ENCODE data around the gene KCNJ2. TPM values are rescaled to one million over a fixed set of nuclear protein-coding genes. Genes with fewer than 3 reads are reported as not detected.
A peak's percentile ranks its signal among the peaks of the same experiment; 100 is the strongest.

The KCNJ2 gene
- not detected in 2 replicates for total RNA-seq
- long read RNA-seq: 0 reads

GRCh38 chr17:70168977-70169708 is at the start of gene KCNJ2:
Gene KCNJ2, plus strand, starts transcription at chr17:70169532. Its CDS starts 5,508 bp downstream, at chr17:70175040.
- Mint-ChIP-seq H3K27ac (ENCODE audit: unreplicated experiment) (peak within 1 kb of the TSS; percentile 9), H3K27me3 (ENCODE audit: unreplicated experiment) (peaks cover 59% of the 10 kb centered on the region), H3K9me3 (ENCODE audit: unreplicated experiment) (no peaks in the 10 kb centered on the region), H3K4me1 (ENCODE audit: unreplicated experiment) (peaks cover 28% of the 10 kb centered on the region), H3K36me3 (ENCODE audit: unreplicated experiment) (no peaks in the 10 kb centered on the region), H3K4me3 (ENCODE audit: unreplicated experiment) (peak within 1 kb of the TSS; percentile 79)
- DNase-seq (ENCODE audit: extremely low spot score, unreplicated experiment): peak; percentile 88
- TF ChIP-seq CTCF (IDR thresholded peaks at IDR 0.05): no peak

- DNase-seq (ENCODE audit: extremely low spot score, unreplicated experiment): no peak
- no peaks in the 10 kb centered on the region for H3K36me3 Mint-ChIP-seq (ENCODE audit: unreplicated experiment)
- no peaks in the 10 kb centered on the region for H3K4me1 Mint-ChIP-seq (ENCODE audit: unreplicated experiment)
- H3K27me3 Mint-ChIP-seq (ENCODE audit: unreplicated experiment): peaks cover 2% of the 10 kb centered on the region
- no peak overlapping the region for H3K4me3 Mint-ChIP-seq (ENCODE audit: unreplicated experiment)
- TF ChIP-seq CTCF (IDR thresholded peaks at IDR 0.05): no peak
- H3K27ac Mint-ChIP-seq (ENCODE audit: unreplicated experiment): no peak overlapping the region
- H3K9me3 Mint-ChIP-seq (ENCODE audit: unreplicated experiment): no peaks in the 10 kb centered on the region
These were observed 49.8 kb upstream of the KCNJ2 start for GRCh38 chr17:70119545-70119944.

- H3K4me3 Mint-ChIP-seq (ENCODE audit: unreplicated experiment): no peak overlapping the region
- no peaks in the 10 kb centered on the region for H3K36me3 Mint-ChIP-seq (ENCODE audit: unreplicated experiment)
- no peaks in the 10 kb centered on the region for H3K4me1 Mint-ChIP-seq (ENCODE audit: unreplicated experiment)
- no peak for DNase-seq (ENCODE audit: extremely low spot score, unreplicated experiment)
- TF ChIP-seq CTCF (IDR thresholded peaks at IDR 0.05): no peak
- no peak overlapping the region for H3K27ac Mint-ChIP-seq (ENCODE audit: unreplicated experiment)
- peaks cover 2% of the 10 kb centered on the region for H3K27me3 Mint-ChIP-seq (ENCODE audit: unreplicated experiment)
- H3K9me3 Mint-ChIP-seq (ENCODE audit: unreplicated experiment): no peaks in the 10 kb centered on the region
These were observed 49.3 kb upstream of the KCNJ2 start for GRCh38 chr17:70119983-70120382.

GRCh38 chr17:70120425-70120824 is 48.9 kb upstream of the KCNJ2 start:
- TF ChIP-seq CTCF (IDR thresholded peaks at IDR 0.05): no peak
- no peaks in the 10 kb centered on the region for H3K9me3 Mint-ChIP-seq (ENCODE audit: unreplicated experiment)
- no peak for DNase-seq (ENCODE audit: extremely low spot score, unreplicated experiment)
- H3K27ac Mint-ChIP-seq (ENCODE audit: unreplicated experiment): no peak overlapping the region
- H3K4me3 Mint-ChIP-seq (ENCODE audit: unreplicated experiment): no peak overlapping the region
- H3K4me1 Mint-ChIP-seq (ENCODE audit: unreplicated experiment): no peaks in the 10 kb centered on the region
- peaks cover 2% of the 10 kb centered on the region for H3K27me3 Mint-ChIP-seq (ENCODE audit: unreplicated experiment)
- H3K36me3 Mint-ChIP-seq (ENCODE audit: unreplicated experiment): no peaks in the 10 kb centered on the region

- Mint-ChIP-seq H3K27ac (ENCODE audit: unreplicated experiment) (no peak overlapping the region), H3K27me3 (ENCODE audit: unreplicated experiment) (no peaks in the 10 kb centered on the region), H3K4me3 (ENCODE audit: unreplicated experiment) (no peak overlapping the region), H3K36me3 (ENCODE audit: unreplicated experiment) (no peaks in the 10 kb centered on the region), H3K4me1 (ENCODE audit: unreplicated experiment) (no peaks in the 10 kb centered on the region), H3K9me3 (ENCODE audit: unreplicated experiment) (no peaks in the 10 kb centered on the region)
- TF ChIP-seq CTCF (IDR thresholded peaks at IDR 0.05): no peak
- DNase-seq (ENCODE audit: extremely low spot score, unreplicated experiment): no peak
These were observed 48.2 kb upstream of the KCNJ2 start for GRCh38 chr17:70121126-70121525.
